ENCODE measurements around the gene JTB. TPM values are rescaled to one million over a fixed set of nuclear protein-coding genes. Genes with fewer than 3 reads are reported as not detected.

The JTB gene
- total RNA-seq, 1 donor from 2014 or later, result 72.1 TPM

- Mint-ChIP-seq H3K4me3 (no peak overlapping the region), H3K4me1 (peaks cover 5% of the 10 kb centered on the region), H3K9me3 (no peaks in the 10 kb centered on the region), H3K27me3 (ENCODE audit: low read depth) (no peaks in the 10 kb centered on the region), H3K36me3 (peaks cover 4% of the 10 kb centered on the region), H3K27ac (no peak overlapping the region)
- no peak for DNase-seq (ENCODE audit: low spot score in 2 of 2, unreplicated experiment in 2 of 2)
- TF ChIP-seq CTCF (IDR thresholded peaks at IDR 0.05; ENCODE audit: unreplicated experiment), result no peak
These were observed 49.2 kb downstream of the JTB start for GRCh38 chr1:153928245-153928644.

GRCh38 chr1:153926405-153926804 is 51.1 kb downstream of the JTB start:
- TF ChIP-seq CTCF (IDR thresholded peaks at IDR 0.05; ENCODE audit: unreplicated experiment), result no peak
- H3K27me3 Mint-ChIP-seq (ENCODE audit: low read depth), result no peaks in the 10 kb centered on the region
- H3K4me3 Mint-ChIP-seq, result no peak overlapping the region

More at GRCh38 chr1:153926405-153926804, 51.1 kb downstream of the JTB start:
- no peaks in the 10 kb centered on the region for H3K36me3 Mint-ChIP-seq
- DNase-seq (ENCODE audit: low spot score in 2 of 2, unreplicated experiment in 2 of 2), result no peak
- no peak overlapping the region for H3K27ac Mint-ChIP-seq
- H3K9me3 Mint-ChIP-seq, result no peaks in the 10 kb centered on the region
- H3K4me1 Mint-ChIP-seq, result peaks cover 8% of the 10 kb centered on the region

Small RNA genes lying within 50 kb of the gene (microRNA-seq; reads per million reads assigned to microRNA genes)
- gene MIR6737, result 1.5 reads per million

Other genes starting within 250 kb of the JTB start
- gene INTS3, start 249.6 kb downstream of the JTB start, total RNA-seq, result 117 to 120 TPM (median 117 TPM) in 3 replicates
- 28.5 to 32.1 TPM (median 29.7 TPM) in 3 replicates for gene SLC27A3, start 202.3 kb downstream of the JTB start, total RNA-seq
- gene GATAD2B, start 54.7 kb downstream of the JTB start, total RNA-seq, result 77.2 to 83.3 TPM (median 77.3 TPM) in 3 replicates
- gene DENND4B, start 31.0 kb downstream of the JTB start, total RNA-seq, result 57.3 to 63.1 TPM (median 58.0 TPM) in 3 replicates
- 45.5 to 47.1 TPM (median 45.9 TPM) in 3 replicates for gene CRTC2, start 19.1 kb downstream of the JTB start, total RNA-seq
- gene SLC39A1, start 14.1 kb downstream of the JTB start, total RNA-seq, result 73.3 to 76.3 TPM (median 73.9 TPM) in 3 replicates
- gene CREB3L4, start 9.8 kb downstream of the JTB start, total RNA-seq, result 29.9 to 33.1 TPM (median 31.1 TPM) in 3 replicates
- gene RAB13, start 8.7 kb upstream of the JTB start, total RNA-seq, result 87.7 to 92.0 TPM (median 90.2 TPM) in 3 replicates
- gene RPS27, start 13.1 kb upstream of the JTB start, total RNA-seq, result 2,145 to 2,266 TPM (median 2,211 TPM) in 3 replicates
- 0.04 to 0.07 TPM (median 0.07 TPM) in 3 replicates for gene NUP210L, start 177.4 kb upstream of the JTB start, total RNA-seq
- gene TPM3, start 214.4 kb upstream of the JTB start, total RNA-seq, result 194 to 208 TPM (median 197 TPM) in 3 replicates
- gene CFAP141, start 228.7 kb upstream of the JTB start, total RNA-seq, result not detected in 3 replicates
- gene UBAP2L, start 243.3 kb upstream of the JTB start, total RNA-seq, result 265 to 283 TPM (median 271 TPM) in 3 replicates

All from mesothelial cell of epicardium (in vitro differentiated cells).